Activated CD8-positive, alpha-beta memory T cell treated with anti-CD3 and anti-CD28 coated beads for 4 hours (primary cell): ENCODE measurements around the gene AFF1.
A peak's percentile ranks its signal among the peaks of the same experiment; 100 is the strongest.
"Not testable (repeated sequence)": the region's sequence is repeated elsewhere in the genome, so short reads cannot be mapped to it uniquely, and the experiment has no call there.

Experiments used
- DNase-seq, 2 donors: peaks; one replicate each; pipeline ENCODE4 v3.0.0-alpha.2; 2020; ENCODE audit warnings: low read depth in 2 of 2

Gene AFF1

GRCh38 chr4:87055311-87055710 lies 120.5 kb downstream of the AFF1 start:
- no peak for DNase-seq

GRCh38 chr4:87056881-87057280 lies 122.1 kb downstream of the AFF1 start:
- no peak for DNase-seq

- DNase-seq: no peak
Observed at GRCh38 chr4:87057835-87058355, 123.1 kb downstream of the AFF1 start.

GRCh38 chr4:87058356-87059073 lies 123.7 kb downstream of the AFF1 start:
- DNase-seq: peak; percentile 15 to 44

- DNase-seq: no peak
Observed at GRCh38 chr4:87060957-87061356, 126.1 kb downstream of the AFF1 start.

- DNase-seq: no peak
Observed at GRCh38 chr4:87065021-87065420, 130.2 kb downstream of the AFF1 start.

GRCh38 chr4:87066403-87067123 lies 131.8 kb downstream of the AFF1 start:
- no peak for DNase-seq

- DNase-seq: no peak
Observed at GRCh38 chr4:87067124-87067885, 132.5 kb downstream of the AFF1 start.

- no peak for DNase-seq
Observed at GRCh38 chr4:87068583-87069021, 133.8 kb downstream of the AFF1 start.

GRCh38 chr4:87069037-87069742 lies 134.4 kb downstream of the AFF1 start:
- no peak for DNase-seq

- no peak for DNase-seq
Observed at GRCh38 chr4:87071401-87071800, 136.6 kb downstream of the AFF1 start.

- not testable (repeated sequence) for DNase-seq
Observed at GRCh38 chr4:87072545-87072944, 137.7 kb downstream of the AFF1 start.

GRCh38 chr4:87073199-87074120 lies 138.6 kb downstream of the AFF1 start:
- peak; percentile 17 to 19 for DNase-seq

GRCh38 chr4:87074121-87074488 lies 139.3 kb downstream of the AFF1 start:
- no peak for DNase-seq

GRCh38 chr4:87075876-87076275 lies 141.1 kb downstream of the AFF1 start:
- DNase-seq: no peak

GRCh38 chr4:87076690-87077358 lies 142.0 kb downstream of the AFF1 start:
- no peak for DNase-seq

- no peak for DNase-seq
Observed at GRCh38 chr4:87077914-87078585, 143.2 kb downstream of the AFF1 start.

- no peak for DNase-seq
Observed at GRCh38 chr4:87078987-87079486, 144.2 kb downstream of the AFF1 start.

GRCh38 chr4:87079967-87080366 lies 145.2 kb downstream of the AFF1 start:
- no peak for DNase-seq
